HL-60 (cell line): ENCODE measurements around the gene IL1A.

ENCODE experiments used
- DNase-seq, 2 experiments: peaks; one replicate each; pipeline ENCODE4 v3.0.0-alpha.2; 2010 to 2020; ENCODE audit warnings: low read depth in 1 of 2, low spot score in 1 of 2
- H3K27ac ChIP-seq: fragments of 250-450 bp; sonication (Bioruptor Pico); replicated peaks from 2 replicates; pipeline ENCODE4 v1.5.1; 2020; ENCODE audit warnings: mild to moderate bottlenecking, moderate library complexity
- H3K27me3 ChIP-seq: fragments of 250-450 bp; sonication (Bioruptor Pico); 2 replicates; pipeline ENCODE4 v1.5.1; 2021; ENCODE audit warnings: mild to moderate bottlenecking, moderate library complexity; ENCODE audit not compliant: insufficient read depth, poor library complexity, severe bottlenecking
- H3K4me3 ChIP-seq: replicated peaks from 2 replicates; pipeline ENCODE4 v1.5.1; 2011; ENCODE audit warnings: mild to moderate bottlenecking, control low read depth, low read length; ENCODE audit not compliant: insufficient read depth
- GABPA ChIP-seq: IDR thresholded peaks from 2 replicates; pipeline ENCODE4 v1.6.1; 2012; ENCODE audit warnings: low read depth
- POLR2AphosphoS5 ChIP-seq: IDR thresholded peaks from 2 replicates; pipeline ENCODE4 v1.6.1; 2012; ENCODE audit warnings: low read depth
- REST ChIP-seq: IDR thresholded peaks from 2 replicates; pipeline ENCODE4 v1.6.1; 2012; ENCODE audit warnings: low read depth; ENCODE audit not compliant: insufficient replicate concordance
- SPI1 ChIP-seq: IDR thresholded peaks from 2 replicates; pipeline ENCODE4 v1.6.1; 2012; ENCODE audit warnings: low read depth, mild to moderate bottlenecking, borderline replicate concordance
- TF ChIP-seq, protein P1 (sequence below): IDR thresholded peaks from one replicate; pipeline ENCODE4 v1.5.1; 2011; ENCODE audit warnings: low read length, control low read depth, inconsistent platforms; ENCODE audit not compliant: insufficient read depth

The IL1A gene

GRCh38 chr2:112730216-112730615 is 54.1 kb downstream of the IL1A start:
- H3K27ac ChIP-seq = no peak overlapping the region
- no peak for DNase-seq
- TF ChIP-seq POLR2AphosphoS5 = no peak
- TF ChIP-seq REST = no peak
- TF ChIP-seq GABPA = no peak
- no peak for TF ChIP-seq SPI1
- TF ChIP-seq, protein P1, sequence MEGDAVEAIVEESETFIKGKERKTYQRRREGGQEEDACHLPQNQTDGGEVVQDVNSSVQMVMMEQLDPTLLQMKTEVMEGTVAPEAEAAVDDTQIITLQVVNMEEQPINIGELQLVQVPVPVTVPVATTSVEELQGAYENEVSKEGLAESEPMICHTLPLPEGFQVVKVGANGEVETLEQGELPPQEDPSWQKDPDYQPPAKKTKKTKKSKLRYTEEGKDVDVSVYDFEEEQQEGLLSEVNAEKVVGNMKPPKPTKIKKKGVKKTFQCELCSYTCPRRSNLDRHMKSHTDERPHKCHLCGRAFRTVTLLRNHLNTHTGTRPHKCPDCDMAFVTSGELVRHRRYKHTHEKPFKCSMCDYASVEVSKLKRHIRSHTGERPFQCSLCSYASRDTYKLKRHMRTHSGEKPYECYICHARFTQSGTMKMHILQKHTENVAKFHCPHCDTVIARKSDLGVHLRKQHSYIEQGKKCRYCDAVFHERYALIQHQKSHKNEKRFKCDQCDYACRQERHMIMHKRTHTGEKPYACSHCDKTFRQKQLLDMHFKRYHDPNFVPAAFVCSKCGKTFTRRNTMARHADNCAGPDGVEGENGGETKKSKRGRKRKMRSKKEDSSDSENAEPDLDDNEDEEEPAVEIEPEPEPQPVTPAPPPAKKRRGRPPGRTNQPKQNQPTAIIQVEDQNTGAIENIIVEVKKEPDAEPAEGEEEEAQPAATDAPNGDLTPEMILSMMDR = no peak

DNA sequence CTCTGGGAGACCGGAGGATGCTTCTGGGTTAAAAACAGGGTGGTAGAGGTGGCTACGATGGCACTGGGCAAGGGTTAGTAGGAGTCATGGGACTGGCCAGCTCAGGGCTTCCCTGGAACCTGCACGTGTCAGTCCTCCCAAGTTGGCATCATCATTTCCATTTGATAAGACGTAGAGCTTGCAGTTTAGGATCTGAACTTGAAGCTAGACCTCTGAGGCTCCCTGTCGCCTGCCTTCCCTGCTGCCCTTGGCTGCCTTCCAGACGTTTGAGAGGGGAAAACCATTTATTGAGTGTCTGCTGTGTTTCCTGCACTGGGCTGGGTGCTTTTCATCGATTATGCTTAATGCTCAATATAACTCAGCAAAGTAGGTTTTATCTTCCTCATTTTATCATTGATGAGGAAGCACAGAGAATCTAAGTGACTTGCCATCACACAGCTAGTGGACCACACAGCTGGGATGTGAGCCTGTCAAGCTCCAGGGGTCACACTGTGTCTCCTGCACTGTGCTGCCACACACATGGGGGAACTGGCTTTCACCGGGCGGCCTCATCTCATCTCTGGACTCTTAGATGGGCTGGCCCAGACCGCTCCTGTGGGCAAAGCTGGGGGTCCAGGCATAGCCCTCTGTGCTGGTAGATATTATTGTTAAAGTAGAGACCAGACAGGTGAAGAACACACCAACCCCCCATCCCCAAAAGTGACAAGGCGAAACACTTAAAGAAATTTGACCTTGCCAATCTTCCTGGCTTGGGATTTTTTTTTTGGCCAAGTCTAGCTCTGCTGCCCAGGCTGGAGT is 55.7 kb downstream of the IL1A start:
- TF ChIP-seq, protein P1 = no peak
- TF ChIP-seq REST (no peak), SPI1 (no peak), GABPA (no peak), POLR2AphosphoS5 (no peak)
- no peak overlapping the region for H3K4me3 ChIP-seq
- no peak for DNase-seq
- no peak overlapping the region for H3K27ac ChIP-seq
- H3K27me3 ChIP-seq = no peaks in the 10 kb centered on the region

More at GRCh38 chr2:112730216-112730615, 54.1 kb downstream of the IL1A start:
- no peaks in the 10 kb centered on the region for H3K27me3 ChIP-seq
- no peak overlapping the region for H3K4me3 ChIP-seq

GRCh38 chr2:112728029-112728362 is 56.3 kb downstream of the IL1A start:
- no peak overlapping the region for H3K27ac ChIP-seq
- no peak for TF ChIP-seq POLR2AphosphoS5
- TF ChIP-seq REST = no peak
- no peak for TF ChIP-seq GABPA
- TF ChIP-seq, protein P1 = no peak
- TF ChIP-seq SPI1 = no peak
- no peak for DNase-seq
- H3K27me3 ChIP-seq = no peaks in the 10 kb centered on the region
- no peak overlapping the region for H3K4me3 ChIP-seq
